ENCODE data around the gene MARCHF6. TPM values are rescaled to one million over a fixed set of nuclear protein-coding genes. Genes with fewer than 3 reads are reported as not detected.

The MARCHF6 gene
- total RNA-seq, 1 experiment from 2014 or later = 117 TPM

GRCh38 chr5:10321882-10322281 is 31.6 kb upstream of the MARCHF6 start:
- H3K4me1 Mint-ChIP-seq = no peaks in the 10 kb centered on the region
- H3K27me3 Mint-ChIP-seq (ENCODE audit: low read depth) = peaks cover 4% of the 10 kb centered on the region
- ATAC-seq = no peak
- ChIA-PET POLR2A (no interaction called here), CTCF (interaction anchor here (2.2 kb wide), 1 partner anchor 38 kb away, joined by 8 read pairs; no protein-coding TSS in a partner anchor)
- no peak overlapping the region for H3K4me3 Mint-ChIP-seq
- DNase-seq (ENCODE audit: low spot score) = no peak
- TF ChIP-seq, protein P1, sequence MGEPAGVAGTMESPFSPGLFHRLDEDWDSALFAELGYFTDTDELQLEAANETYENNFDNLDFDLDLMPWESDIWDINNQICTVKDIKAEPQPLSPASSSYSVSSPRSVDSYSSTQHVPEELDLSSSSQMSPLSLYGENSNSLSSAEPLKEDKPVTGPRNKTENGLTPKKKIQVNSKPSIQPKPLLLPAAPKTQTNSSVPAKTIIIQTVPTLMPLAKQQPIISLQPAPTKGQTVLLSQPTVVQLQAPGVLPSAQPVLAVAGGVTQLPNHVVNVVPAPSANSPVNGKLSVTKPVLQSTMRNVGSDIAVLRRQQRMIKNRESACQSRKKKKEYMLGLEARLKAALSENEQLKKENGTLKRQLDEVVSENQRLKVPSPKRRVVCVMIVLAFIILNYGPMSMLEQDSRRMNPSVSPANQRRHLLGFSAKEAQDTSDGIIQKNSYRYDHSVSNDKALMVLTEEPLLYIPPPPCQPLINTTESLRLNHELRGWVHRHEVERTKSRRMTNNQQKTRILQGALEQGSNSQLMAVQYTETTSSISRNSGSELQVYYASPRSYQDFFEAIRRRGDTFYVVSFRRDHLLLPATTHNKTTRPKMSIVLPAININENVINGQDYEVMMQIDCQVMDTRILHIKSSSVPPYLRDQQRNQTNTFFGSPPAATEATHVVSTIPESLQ (CRISPR knock-in tag; IDR thresholded peaks at IDR 0.05) = no peak
- TF ChIP-seq JUN (CRISPR knock-in tag; IDR thresholded peaks at IDR 0.05) = no peak
- TF ChIP-seq SOX15 (CRISPR knock-in tag; IDR thresholded peaks at IDR 0.05) = no peak
- TF ChIP-seq FOXK1 (CRISPR knock-in tag; IDR thresholded peaks at IDR 0.05) = no peak
- no peak for TF ChIP-seq NFATC4 (CRISPR knock-in tag; IDR thresholded peaks at IDR 0.05)
- TF ChIP-seq TEAD4 (CRISPR knock-in tag; IDR thresholded peaks at IDR 0.05) = no peak
- TF ChIP-seq RELA (CRISPR knock-in tag; IDR thresholded peaks at IDR 0.05; ENCODE audit: borderline replicate concordance) = no peak
- TF ChIP-seq ZNF671 (CRISPR knock-in tag; IDR thresholded peaks at IDR 0.05) = no peak
- TF ChIP-seq, protein P2, sequence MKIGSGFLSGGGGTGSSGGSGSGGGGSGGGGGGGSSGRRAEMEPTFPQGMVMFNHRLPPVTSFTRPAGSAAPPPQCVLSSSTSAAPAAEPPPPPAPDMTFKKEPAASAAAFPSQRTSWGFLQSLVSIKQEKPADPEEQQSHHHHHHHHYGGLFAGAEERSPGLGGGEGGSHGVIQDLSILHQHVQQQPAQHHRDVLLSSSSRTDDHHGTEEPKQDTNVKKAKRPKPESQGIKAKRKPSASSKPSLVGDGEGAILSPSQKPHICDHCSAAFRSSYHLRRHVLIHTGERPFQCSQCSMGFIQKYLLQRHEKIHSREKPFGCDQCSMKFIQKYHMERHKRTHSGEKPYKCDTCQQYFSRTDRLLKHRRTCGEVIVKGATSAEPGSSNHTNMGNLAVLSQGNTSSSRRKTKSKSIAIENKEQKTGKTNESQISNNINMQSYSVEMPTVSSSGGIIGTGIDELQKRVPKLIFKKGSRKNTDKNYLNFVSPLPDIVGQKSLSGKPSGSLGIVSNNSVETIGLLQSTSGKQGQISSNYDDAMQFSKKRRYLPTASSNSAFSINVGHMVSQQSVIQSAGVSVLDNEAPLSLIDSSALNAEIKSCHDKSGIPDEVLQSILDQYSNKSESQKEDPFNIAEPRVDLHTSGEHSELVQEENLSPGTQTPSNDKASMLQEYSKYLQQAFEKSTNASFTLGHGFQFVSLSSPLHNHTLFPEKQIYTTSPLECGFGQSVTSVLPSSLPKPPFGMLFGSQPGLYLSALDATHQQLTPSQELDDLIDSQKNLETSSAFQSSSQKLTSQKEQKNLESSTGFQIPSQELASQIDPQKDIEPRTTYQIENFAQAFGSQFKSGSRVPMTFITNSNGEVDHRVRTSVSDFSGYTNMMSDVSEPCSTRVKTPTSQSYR (CRISPR knock-in tag; IDR thresholded peaks at IDR 0.05) = no peak
- no peak for TF ChIP-seq USF1 (CRISPR knock-in tag; IDR thresholded peaks at IDR 0.05)
- TF ChIP-seq GRHL2 (CRISPR knock-in tag; IDR thresholded peaks at IDR 0.05; ENCODE audit: insufficient replicate concordance, severe bottlenecking) = no peak
- TF ChIP-seq FOXP1 (CRISPR knock-in tag; IDR thresholded peaks at IDR 0.05; ENCODE audit: borderline replicate concordance) = no peak
- TF ChIP-seq, protein P3, sequence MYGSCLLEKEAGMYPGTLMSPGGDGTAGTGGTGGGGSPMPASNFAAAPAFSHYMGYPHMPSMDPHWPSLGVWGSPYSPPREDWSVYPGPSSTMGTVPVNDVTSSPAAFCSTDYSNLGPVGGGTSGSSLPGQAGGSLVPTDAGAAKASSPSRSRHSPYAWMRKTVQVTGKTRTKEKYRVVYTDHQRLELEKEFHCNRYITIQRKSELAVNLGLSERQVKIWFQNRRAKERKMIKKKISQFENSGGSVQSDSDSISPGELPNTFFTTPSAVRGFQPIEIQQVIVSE (CRISPR knock-in tag; IDR thresholded peaks at IDR 0.05; ENCODE audit: borderline replicate concordance) = no peak
- TF ChIP-seq, protein P4, sequence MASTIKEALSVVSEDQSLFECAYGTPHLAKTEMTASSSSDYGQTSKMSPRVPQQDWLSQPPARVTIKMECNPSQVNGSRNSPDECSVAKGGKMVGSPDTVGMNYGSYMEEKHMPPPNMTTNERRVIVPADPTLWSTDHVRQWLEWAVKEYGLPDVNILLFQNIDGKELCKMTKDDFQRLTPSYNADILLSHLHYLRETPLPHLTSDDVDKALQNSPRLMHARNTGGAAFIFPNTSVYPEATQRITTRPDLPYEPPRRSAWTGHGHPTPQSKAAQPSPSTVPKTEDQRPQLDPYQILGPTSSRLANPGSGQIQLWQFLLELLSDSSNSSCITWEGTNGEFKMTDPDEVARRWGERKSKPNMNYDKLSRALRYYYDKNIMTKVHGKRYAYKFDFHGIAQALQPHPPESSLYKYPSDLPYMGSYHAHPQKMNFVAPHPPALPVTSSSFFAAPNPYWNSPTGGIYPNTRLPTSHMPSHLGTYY (CRISPR knock-in tag; IDR thresholded peaks at IDR 0.05) = no peak
- no peaks in the 10 kb centered on the region for H3K9me3 Mint-ChIP-seq
- no peak overlapping the region for H3K27ac Mint-ChIP-seq
- no peaks in the 10 kb centered on the region for H3K36me3 Mint-ChIP-seq

- Mint-ChIP-seq H3K36me3 (no peaks in the 10 kb centered on the region), H3K9me3 (no peaks in the 10 kb centered on the region), H3K4me1 (no peaks in the 10 kb centered on the region), H3K27me3 (ENCODE audit: low read depth) (peaks cover 6% of the 10 kb centered on the region), H3K27ac (no peak overlapping the region), H3K4me3 (no peak overlapping the region)
- ATAC-seq (no peak), DNase-seq (ENCODE audit: low spot score) (no peak)
- CTCF ChIA-PET = no interaction called here
- POLR2A ChIA-PET = no interaction called here
- TF ChIP-seq NR2C2 (CRISPR knock-in tag; IDR thresholded peaks at IDR 0.05) = no peak
- no peak for TF ChIP-seq CREB1 (CRISPR knock-in tag; IDR thresholded peaks at IDR 0.05)
- no peak for TF ChIP-seq ETV6 (CRISPR knock-in tag; IDR thresholded peaks at IDR 0.05)
- TF ChIP-seq MYBL2 (CRISPR knock-in tag; IDR thresholded peaks at IDR 0.05) = no peak
- no peak for TF ChIP-seq ZNF671 (CRISPR knock-in tag; IDR thresholded peaks at IDR 0.05)
- no peak for TF ChIP-seq ATF1 (CRISPR knock-in tag; IDR thresholded peaks at IDR 0.05)
- no peak for TF ChIP-seq GRHL2 (CRISPR knock-in tag; IDR thresholded peaks at IDR 0.05; ENCODE audit: insufficient replicate concordance, severe bottlenecking)
- no peak for TF ChIP-seq EMX1 (CRISPR knock-in tag; IDR thresholded peaks at IDR 0.05)
- no peak for TF ChIP-seq ELF4 (CRISPR knock-in tag; IDR thresholded peaks at IDR 0.05; ENCODE audit: low read depth)
Measured at GRCh38 chr5:10323588-10324488, 29.7 kb upstream of the MARCHF6 start.

Data from WTC11 (cell line).